Stimulated activated naive CD8-positive, alpha-beta T cell treated with anti-CD3 and anti-CD28 coated beads, Interleukin-15, Interleukin-2, amounts not matched to agents 100 ng/mL and 50 ng/mL, for 24 hours (primary cell): ENCODE measurements around the gene GRIN2A.

Experiments
- H3K27ac Mint-ChIP-seq: one replicate; pipeline ENCODE4 v1.8.0; 2021; ENCODE audit warnings: mild to moderate bottlenecking, mixed read lengths
- H3K27me3 Mint-ChIP-seq: one replicate; pipeline ENCODE4 v1.8.0; 2021; ENCODE audit warnings: mixed read lengths
- H3K36me3 Mint-ChIP-seq: one replicate; pipeline ENCODE4 v1.8.0; 2021; ENCODE audit warnings: low read depth, mixed read lengths
- H3K4me1 Mint-ChIP-seq: one replicate; pipeline ENCODE4 v1.8.0; 2021; ENCODE audit warnings: low read depth, mixed read lengths
- H3K4me3 Mint-ChIP-seq: one replicate; pipeline ENCODE4 v1.8.0; 2021; ENCODE audit warnings: mild to moderate bottlenecking, mixed read lengths
- H3K9me3 Mint-ChIP-seq: one replicate; pipeline ENCODE4 v1.8.0; 2021; ENCODE audit warnings: mixed read lengths

Gene GRIN2A

GRCh38 chr16:10126686-10127085 lies 55.5 kb downstream of the GRIN2A start:
- no peaks in the 10 kb centered on the region for H3K36me3 Mint-ChIP-seq
- no peaks in the 10 kb centered on the region for H3K27me3 Mint-ChIP-seq
- no peaks in the 10 kb centered on the region for H3K4me1 Mint-ChIP-seq
- no peak overlapping the region for H3K27ac Mint-ChIP-seq
- H3K4me3 Mint-ChIP-seq = no peak overlapping the region
- H3K9me3 Mint-ChIP-seq = no peaks in the 10 kb centered on the region

DNA sequence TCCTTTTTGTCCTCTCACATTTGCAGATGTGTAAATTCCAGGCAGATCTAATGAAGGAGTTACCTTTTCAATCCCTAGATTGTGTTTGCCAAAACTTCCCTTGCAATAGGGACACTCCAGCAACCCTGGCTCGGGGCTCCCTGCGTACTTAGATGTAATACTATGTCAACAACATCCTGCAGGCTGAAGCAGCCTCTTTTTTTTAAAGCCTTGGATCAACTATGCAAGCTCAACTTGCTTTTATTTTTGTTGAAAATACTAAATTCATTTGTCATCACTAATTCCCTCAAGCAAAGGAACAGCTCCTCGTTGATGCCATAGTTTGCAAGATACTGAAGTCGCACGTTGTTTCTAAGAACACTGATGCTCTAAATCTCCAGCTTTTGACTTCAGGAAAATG lies 59.1 kb downstream of the GRIN2A start:
- peaks cover 11% of the 10 kb centered on the region for H3K27me3 Mint-ChIP-seq
- no peak overlapping the region for H3K4me3 Mint-ChIP-seq
- H3K9me3 Mint-ChIP-seq = no peaks in the 10 kb centered on the region
- no peaks in the 10 kb centered on the region for H3K4me1 Mint-ChIP-seq
- H3K27ac Mint-ChIP-seq = no peak overlapping the region
- H3K36me3 Mint-ChIP-seq = no peaks in the 10 kb centered on the region

DNA sequence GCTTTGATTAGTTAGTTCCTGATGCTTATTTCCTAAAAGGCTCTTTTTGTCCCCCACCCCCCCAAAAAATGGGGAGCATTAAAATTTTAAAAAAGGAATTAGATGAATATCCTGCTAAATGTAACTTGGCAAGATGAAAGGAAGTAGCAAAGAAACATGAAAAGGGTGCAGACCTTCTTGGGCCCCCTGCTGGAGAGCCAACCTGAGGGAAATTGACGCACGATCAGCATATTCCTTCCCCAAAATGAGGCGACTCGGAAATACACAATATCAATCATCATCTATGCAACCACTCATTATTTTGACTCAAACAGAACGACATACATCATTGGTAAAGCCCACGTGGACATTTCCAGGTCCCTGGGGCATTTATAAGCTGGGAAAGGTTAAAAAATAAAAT lies 59.7 kb downstream of the GRIN2A start:
- Mint-ChIP-seq H3K27me3 (peaks cover 11% of the 10 kb centered on the region), H3K4me3 (no peak overlapping the region), H3K9me3 (no peaks in the 10 kb centered on the region), H3K36me3 (no peaks in the 10 kb centered on the region), H3K4me1 (no peaks in the 10 kb centered on the region), H3K27ac (no peak overlapping the region)

DNA sequence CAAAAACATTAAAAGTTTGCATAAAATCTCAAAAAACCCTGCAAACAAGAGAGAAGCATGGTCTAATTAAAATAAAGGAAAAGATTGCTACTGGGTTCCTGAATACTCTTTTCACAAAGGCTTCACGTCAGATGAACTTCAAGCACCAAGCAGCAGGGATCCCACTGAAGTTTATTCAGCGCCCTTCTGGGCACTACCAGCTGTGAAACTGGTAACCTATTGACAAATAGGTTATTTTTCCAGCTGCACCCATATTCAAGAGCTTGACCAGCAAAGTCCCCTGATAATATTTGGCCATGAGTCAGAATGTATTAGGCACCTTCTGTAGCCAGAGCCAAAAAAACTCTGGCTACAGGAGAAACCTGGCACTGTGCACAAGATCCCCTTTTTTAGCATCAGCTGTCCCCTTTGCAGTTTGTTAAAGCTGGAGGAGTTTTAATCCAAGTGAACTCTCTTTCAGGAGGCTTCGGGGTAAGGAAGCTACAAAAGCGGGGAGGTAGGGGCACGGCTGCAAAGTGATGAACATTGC lies 60.3 kb downstream of the GRIN2A start:
- H3K27me3 Mint-ChIP-seq = peaks cover 11% of the 10 kb centered on the region
- no peak overlapping the region for H3K27ac Mint-ChIP-seq

DNA sequence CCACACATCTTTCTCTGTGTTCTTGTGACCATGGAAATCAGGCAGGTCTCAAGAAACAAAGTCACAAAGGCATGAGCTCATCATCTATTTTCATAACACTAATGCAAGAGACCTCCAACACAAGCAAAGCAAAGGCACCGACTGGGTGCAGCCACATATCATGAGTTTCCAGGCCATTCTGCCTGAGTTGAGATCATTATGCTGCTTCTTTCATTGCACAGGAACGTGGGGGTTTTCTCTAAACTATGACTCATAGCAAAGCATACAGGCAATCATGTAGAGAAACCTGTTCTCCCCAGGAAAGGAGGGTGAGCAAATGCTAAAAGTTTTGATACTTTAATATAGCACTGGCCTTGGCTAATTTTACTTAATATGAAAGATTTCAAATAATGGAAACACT lies 60.7 kb downstream of the GRIN2A start:
- Mint-ChIP-seq H3K27me3 (peaks cover 11% of the 10 kb centered on the region), H3K4me3 (no peak overlapping the region), H3K9me3 (no peaks in the 10 kb centered on the region), H3K36me3 (no peaks in the 10 kb centered on the region), H3K4me1 (no peaks in the 10 kb centered on the region), H3K27ac (no peak overlapping the region)

More for the DNA sequence above, 60.3 kb downstream of the GRIN2A start:
- Mint-ChIP-seq H3K36me3 (no peaks in the 10 kb centered on the region), H3K4me3 (no peak overlapping the region), H3K9me3 (no peaks in the 10 kb centered on the region), H3K4me1 (no peaks in the 10 kb centered on the region)

DNA sequence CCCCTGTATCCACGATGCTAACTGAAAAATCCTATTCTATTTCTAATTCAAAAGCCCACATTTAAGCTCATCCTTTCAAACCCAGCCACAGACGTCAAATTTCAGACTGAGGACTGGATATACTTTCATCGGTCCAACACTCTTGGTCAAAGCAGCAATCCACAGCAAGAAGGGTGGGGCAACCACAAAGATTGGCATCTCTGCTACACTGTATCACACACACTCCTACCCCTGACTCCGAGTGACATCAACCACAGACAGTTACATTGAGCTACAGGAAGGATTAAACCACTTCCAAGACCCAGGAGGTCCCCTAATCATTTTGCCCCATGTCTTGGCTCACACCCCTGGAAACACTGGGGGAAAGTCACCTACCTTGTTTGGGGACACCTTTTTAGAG lies 61.3 kb downstream of the GRIN2A start:
- Mint-ChIP-seq H3K4me1 (no peaks in the 10 kb centered on the region), H3K27me3 (peaks cover 11% of the 10 kb centered on the region), H3K36me3 (no peaks in the 10 kb centered on the region), H3K9me3 (no peaks in the 10 kb centered on the region), H3K4me3 (no peak overlapping the region), H3K27ac (no peak overlapping the region)

GRCh38 chr16:10114409-10114808 lies 67.8 kb downstream of the GRIN2A start:
- Mint-ChIP-seq H3K27me3 (peaks cover under 1% of the 10 kb centered on the region), H3K4me1 (no peaks in the 10 kb centered on the region), H3K4me3 (no peak overlapping the region), H3K9me3 (no peaks in the 10 kb centered on the region), H3K27ac (no peak overlapping the region), H3K36me3 (no peaks in the 10 kb centered on the region)

DNA sequence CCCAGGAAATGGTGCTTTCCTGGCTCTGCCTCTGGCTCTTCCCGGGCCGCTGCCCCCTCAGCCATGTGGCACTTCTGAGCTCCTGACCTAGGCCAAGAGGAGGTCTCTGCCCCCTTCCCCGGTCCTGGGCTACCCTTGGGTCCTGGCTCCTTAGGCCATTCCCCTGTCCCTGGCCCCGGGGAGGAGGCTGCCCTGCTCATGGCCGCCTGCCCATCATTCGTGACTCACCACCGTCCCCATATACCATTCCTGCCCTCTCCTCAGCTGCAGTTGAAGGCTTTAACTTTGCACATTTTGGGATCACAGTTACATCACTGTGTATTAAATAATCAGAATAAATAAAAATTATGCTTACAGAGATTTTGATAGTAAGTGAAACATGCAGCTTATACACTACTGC lies 69.0 kb downstream of the GRIN2A start:
- no peak overlapping the region for H3K4me3 Mint-ChIP-seq

GRCh38 chr16:10112021-10112420 lies 70.2 kb downstream of the GRIN2A start:
- Mint-ChIP-seq H3K4me3 (no peak overlapping the region), H3K36me3 (no peaks in the 10 kb centered on the region), H3K4me1 (no peaks in the 10 kb centered on the region), H3K27me3 (peaks cover 4% of the 10 kb centered on the region), H3K27ac (no peak overlapping the region), H3K9me3 (no peaks in the 10 kb centered on the region)

More for the DNA sequence above, 69.0 kb downstream of the GRIN2A start:
- no peak overlapping the region for H3K27ac Mint-ChIP-seq
- no peaks in the 10 kb centered on the region for H3K36me3 Mint-ChIP-seq
- no peaks in the 10 kb centered on the region for H3K4me1 Mint-ChIP-seq
- H3K9me3 Mint-ChIP-seq = no peaks in the 10 kb centered on the region
- peaks cover 4% of the 10 kb centered on the region for H3K27me3 Mint-ChIP-seq

- Mint-ChIP-seq H3K9me3 (no peaks in the 10 kb centered on the region), H3K4me1 (no peaks in the 10 kb centered on the region), H3K36me3 (no peaks in the 10 kb centered on the region), H3K4me3 (no peak overlapping the region), H3K27me3 (peaks cover 4% of the 10 kb centered on the region), H3K27ac (no peak overlapping the region)
These were observed 71.0 kb downstream of the GRIN2A start for GRCh38 chr16:10111156-10111761.

DNA sequence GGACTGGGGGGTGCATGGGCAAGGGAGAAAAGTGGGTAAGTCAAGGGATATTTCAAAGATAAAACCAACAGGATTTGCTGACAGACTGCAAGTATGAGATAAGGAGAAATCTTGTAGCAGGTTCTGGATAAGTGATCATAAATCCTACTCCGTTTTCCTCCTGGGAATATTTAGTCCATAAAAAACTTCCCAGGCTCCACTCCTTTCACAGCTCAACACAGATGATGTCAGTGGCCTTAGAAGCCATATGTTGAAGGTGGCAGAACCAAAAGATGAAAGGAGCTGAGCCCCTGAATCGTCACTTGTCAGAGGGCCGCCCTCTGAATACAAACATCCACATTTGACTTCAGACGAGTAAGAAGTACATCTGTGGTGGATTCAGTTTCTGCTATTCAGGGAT lies 71.7 kb downstream of the GRIN2A start:
- no peaks in the 10 kb centered on the region for H3K9me3 Mint-ChIP-seq
- peaks cover 4% of the 10 kb centered on the region for H3K27me3 Mint-ChIP-seq
- H3K4me3 Mint-ChIP-seq = no peak overlapping the region
- no peaks in the 10 kb centered on the region for H3K4me1 Mint-ChIP-seq
- H3K27ac Mint-ChIP-seq = no peak overlapping the region
- H3K36me3 Mint-ChIP-seq = no peaks in the 10 kb centered on the region

DNA sequence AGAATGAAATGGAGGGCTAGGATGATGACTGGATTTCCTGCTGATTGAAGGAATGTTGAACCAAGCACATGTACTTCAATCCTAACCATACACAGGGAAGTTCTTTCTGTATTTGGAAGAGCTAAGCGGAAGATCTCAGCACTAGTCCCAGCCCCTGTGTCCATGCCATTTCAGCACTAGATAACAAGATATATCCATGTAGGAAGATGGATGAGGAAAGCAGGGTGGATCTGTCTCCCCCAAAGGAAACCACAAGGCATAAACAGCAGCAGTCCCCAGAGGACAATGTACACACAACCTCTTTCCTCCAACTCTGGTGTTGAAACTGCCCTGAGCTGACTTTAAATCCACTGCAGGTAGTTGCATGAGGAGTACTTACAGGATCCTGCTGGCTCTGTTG lies 75.1 kb downstream of the GRIN2A start:
- H3K9me3 Mint-ChIP-seq = peaks cover 3% of the 10 kb centered on the region
- no peak overlapping the region for H3K4me3 Mint-ChIP-seq
- no peaks in the 10 kb centered on the region for H3K4me1 Mint-ChIP-seq
- no peaks in the 10 kb centered on the region for H3K36me3 Mint-ChIP-seq
- peaks cover 10% of the 10 kb centered on the region for H3K27me3 Mint-ChIP-seq
- H3K27ac Mint-ChIP-seq = no peak overlapping the region

GRCh38 chr16:10103700-10104099 lies 78.5 kb downstream of the GRIN2A start:
- Mint-ChIP-seq H3K9me3 (peaks cover 8% of the 10 kb centered on the region), H3K36me3 (no peaks in the 10 kb centered on the region), H3K4me1 (no peaks in the 10 kb centered on the region), H3K27ac (no peak overlapping the region), H3K27me3 (peaks cover 6% of the 10 kb centered on the region), H3K4me3 (no peak overlapping the region)

DNA sequence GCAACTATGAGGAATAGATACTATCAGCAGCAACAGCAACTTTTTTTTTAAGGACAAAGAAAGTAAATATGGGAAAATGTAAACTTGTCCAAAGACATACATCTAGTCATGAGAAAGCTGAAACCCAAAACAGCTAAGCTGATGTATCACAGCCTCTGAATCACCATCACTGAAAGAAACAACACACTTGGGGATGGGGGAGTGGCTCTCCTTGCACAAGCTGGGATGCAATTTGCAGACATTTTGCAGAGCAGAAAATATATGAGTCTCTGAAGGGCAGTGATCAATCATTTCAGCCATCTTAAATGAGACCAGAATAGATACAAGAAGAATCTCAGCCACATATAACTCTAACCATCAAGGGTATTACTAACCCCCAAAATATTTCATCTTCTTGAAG lies 79.1 kb downstream of the GRIN2A start:
- H3K4me1 Mint-ChIP-seq = no peaks in the 10 kb centered on the region
- peaks cover 8% of the 10 kb centered on the region for H3K9me3 Mint-ChIP-seq
- H3K4me3 Mint-ChIP-seq = no peak overlapping the region
- H3K27ac Mint-ChIP-seq = no peak overlapping the region
- peaks cover 6% of the 10 kb centered on the region for H3K27me3 Mint-ChIP-seq
- H3K36me3 Mint-ChIP-seq = no peaks in the 10 kb centered on the region

GRCh38 chr16:10100829-10101228 lies 81.4 kb downstream of the GRIN2A start:
- Mint-ChIP-seq H3K27ac (no peak overlapping the region), H3K36me3 (no peaks in the 10 kb centered on the region), H3K4me1 (no peaks in the 10 kb centered on the region), H3K27me3 (peaks cover 6% of the 10 kb centered on the region), H3K4me3 (no peak overlapping the region), H3K9me3 (peaks cover 12% of the 10 kb centered on the region)

- Mint-ChIP-seq H3K27me3 (peaks cover 4% of the 10 kb centered on the region), H3K36me3 (no peaks in the 10 kb centered on the region), H3K4me1 (no peaks in the 10 kb centered on the region), H3K27ac (no peak overlapping the region), H3K4me3 (no peak overlapping the region), H3K9me3 (peaks cover 12% of the 10 kb centered on the region)
These were observed 83.2 kb downstream of the GRIN2A start for GRCh38 chr16:10098991-10099390.
